Right lobe of liver (tissue), 6 donors: ENCODE results near the gene DHX34. TPM values are rescaled to one million over a fixed set of nuclear protein-coding genes. Genes with fewer than 3 reads are reported as not detected.

Experiments used
- ATAC-seq, 4 donors: fragments of 200-7000 bp; cut with Tn5 transposase; one replicate each; pipeline ENCODE4 v1.9.1; 2020; ENCODE audit warnings: mild to moderate bottlenecking in 4 of 4, moderate library complexity in 4 of 4
- DNase-seq, 3 donors: peaks; one replicate each; pipeline ENCODE4 v3.0.0-alpha.2; 2020
- H3K27ac ChIP-seq, 3 donors: fragments of 200-600 bp; one replicate each; pipeline ENCODE4 v1.8.0; 2022
- H3K27me3 ChIP-seq, 2 donors: fragments of 200-600 bp; one replicate each; pipeline ENCODE4 v1.8.0; 2022
- H3K36me3 ChIP-seq, 4 donors: fragments of 200-600 bp; sonication (generic) in 1 of 4; one replicate each; pipeline versions ENCODE4 v1.5.1 to v1.8.0; 2017 to 2022; ENCODE audit warnings: control low read depth in 1 of 4
- H3K4me1 ChIP-seq, 4 donors: fragments of 200-600 bp; sonication (generic) in 1 of 4; one replicate each; pipeline versions ENCODE4 v1.5.1 to v1.8.0; 2017 to 2022; ENCODE audit warnings: control low read depth in 1 of 4
- H3K4me3 ChIP-seq, 3 donors: fragments of 200-600 bp; one replicate each; pipeline ENCODE4 v1.8.0; 2022
- H3K9me3 ChIP-seq, 4 donors: fragments of 200-600 bp; sonication (generic) in 1 of 4; one replicate each; pipeline versions ENCODE4 v1.5.1 to v1.8.0; 2017 to 2022; ENCODE audit warnings: control low read depth in 1 of 4
- POLR2A ChIP-seq: fragments of 450-650 bp; IDR thresholded peaks from one replicate; pipeline ENCODE4 v1.6.1; 2017; ENCODE audit warnings: antibody characterized with exemption, mild to moderate bottlenecking
- WGBS: methylation state at CpG from one replicate; pipeline ENCODE4 v1.1.6; 2018; ENCODE audit warnings: low coverage, low lambda C conversion rate; ENCODE audit not compliant: insufficient coverage; ENCODE audit errors: missing lambda C conversion rate; 5-methylcytosine and 5-hydroxymethylcytosine counted together
- intact Hi-C, 2 donors: fragments of 100-400 bp; cut with DNase I; formaldehyde crosslinking; loops; one replicate each; pipeline versions ENCODE4 v1.11.2 to v1.14.1; 2022
- total RNA-seq, 6 experiments: library from RNA; depleted of rRNA in 2 of 6; stranded (reverse); fragments of >200 nt in 2 of 6; fragmentation: NEBNext Ultra II Directional in 3 of 6; extraction: Animal tissue kit (Norgen Biotek cat#: 25700) in 3 of 6; gene quantifications; one replicate each; pipeline versions ENCODE4 v1.1.0 to v1.2.4, GENCODE V29; 2016 to 2023
- TF ChIP-seq, protein P1 (sequence below), 4 donors: fragments of 200-600 bp in 3 of 4; fragments of 450-650 bp in 1 of 4; IDR thresholded peaks; one replicate each; pipeline versions ENCODE4 v1.5.1 to v1.8.0; 2016 to 2022; ENCODE audit warnings: antibody characterized with exemption in 4 of 4, mild to moderate bottlenecking in 2 of 4
- donor health status: DM: no; HTN: yes; CAD: no.
- donor health status: DM: no; HTN: no; CAD: no.
- donor health status: DM: no; HTN: no; CAD: no.
- donor health status: DM: no; HTN: yes; CAD: no.
- donor health status: DM: no; HTN: yes; CAD: no.

Gene DHX34
- total RNA-seq, 6 experiments from 2014 or later, result 5.2 to 11.9 (median 8.7) TPM

DNA sequence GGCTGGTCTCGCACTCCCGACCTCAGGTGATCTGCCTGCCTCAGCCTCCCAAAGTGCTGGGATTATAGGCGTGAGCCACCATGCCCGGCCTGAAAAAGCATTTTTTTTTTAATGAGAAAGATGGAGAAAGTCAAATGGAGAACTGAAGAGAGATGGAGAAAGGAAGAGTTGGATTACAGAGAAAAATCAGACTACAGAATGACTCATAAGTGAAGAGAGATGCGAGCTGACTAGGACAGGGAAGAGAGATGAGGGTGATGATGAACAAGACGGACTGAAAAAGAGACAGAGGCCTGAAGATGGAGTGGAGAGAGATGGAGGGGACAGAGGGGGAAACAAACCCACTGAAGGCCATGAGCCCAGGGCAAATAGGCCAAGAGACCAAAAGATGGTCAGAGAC, 1.5 kb downstream of the DHX34 start:
- no peak overlapping the region for H3K27ac ChIP-seq
- DNase-seq, result no peak
- ATAC-seq, result no peak
- intact Hi-C loops, result no loop called here
- H3K27me3 ChIP-seq, result no peaks in the 10 kb centered on the region
- H3K36me3 ChIP-seq, result peaks cover 2 to 19% (median 11%) of the 10 kb centered on the region in 4 donors
- 85% methylated on average over 5 of the region's 6 CpGs for WGBS
- H3K9me3 ChIP-seq, result no peaks in the 10 kb centered on the region
- H3K4me1 ChIP-seq, result peaks cover 0 to 21% (median 10%) of the 10 kb centered on the region in 4 donors
- TF ChIP-seq POLR2A, result no peak
- TF ChIP-seq, protein P1, sequence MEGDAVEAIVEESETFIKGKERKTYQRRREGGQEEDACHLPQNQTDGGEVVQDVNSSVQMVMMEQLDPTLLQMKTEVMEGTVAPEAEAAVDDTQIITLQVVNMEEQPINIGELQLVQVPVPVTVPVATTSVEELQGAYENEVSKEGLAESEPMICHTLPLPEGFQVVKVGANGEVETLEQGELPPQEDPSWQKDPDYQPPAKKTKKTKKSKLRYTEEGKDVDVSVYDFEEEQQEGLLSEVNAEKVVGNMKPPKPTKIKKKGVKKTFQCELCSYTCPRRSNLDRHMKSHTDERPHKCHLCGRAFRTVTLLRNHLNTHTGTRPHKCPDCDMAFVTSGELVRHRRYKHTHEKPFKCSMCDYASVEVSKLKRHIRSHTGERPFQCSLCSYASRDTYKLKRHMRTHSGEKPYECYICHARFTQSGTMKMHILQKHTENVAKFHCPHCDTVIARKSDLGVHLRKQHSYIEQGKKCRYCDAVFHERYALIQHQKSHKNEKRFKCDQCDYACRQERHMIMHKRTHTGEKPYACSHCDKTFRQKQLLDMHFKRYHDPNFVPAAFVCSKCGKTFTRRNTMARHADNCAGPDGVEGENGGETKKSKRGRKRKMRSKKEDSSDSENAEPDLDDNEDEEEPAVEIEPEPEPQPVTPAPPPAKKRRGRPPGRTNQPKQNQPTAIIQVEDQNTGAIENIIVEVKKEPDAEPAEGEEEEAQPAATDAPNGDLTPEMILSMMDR (IDR thresholded peaks at IDR 0.05), result no peak
- no peak overlapping the region for H3K4me3 ChIP-seq

DNA sequence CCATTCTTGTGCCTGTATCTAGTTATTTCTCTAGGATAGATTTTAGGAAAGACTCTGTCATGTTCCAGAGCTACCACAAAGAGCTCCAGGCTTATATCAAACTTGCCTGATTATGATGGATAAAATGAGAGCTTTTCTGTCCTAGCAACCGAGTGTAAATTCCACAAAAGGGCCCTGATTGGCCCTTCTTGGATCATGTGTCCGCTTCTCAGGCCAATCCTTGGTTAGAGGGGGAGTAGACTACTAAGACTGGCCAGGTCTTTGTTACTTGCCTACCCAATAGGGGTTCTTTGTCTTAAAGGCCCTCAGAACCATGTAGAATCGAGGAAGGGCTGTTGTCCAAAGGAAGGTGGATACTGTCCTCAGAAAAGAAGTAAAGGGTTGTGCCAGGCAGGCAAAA, 2.4 kb downstream of the DHX34 start:
- no peak for DNase-seq
- no peak overlapping the region for H3K27ac ChIP-seq
- H3K4me1 ChIP-seq, result peaks cover 0 to 21% (median 10%) of the 10 kb centered on the region in 4 donors
- no peaks in the 10 kb centered on the region for H3K27me3 ChIP-seq
- no peaks in the 10 kb centered on the region for H3K9me3 ChIP-seq
- no peak for ATAC-seq
- no peak for TF ChIP-seq POLR2A
- TF ChIP-seq, protein P1 (IDR thresholded peaks at IDR 0.05), result no peak
- intact Hi-C loops, result no loop called here
- WGBS, result 100% methylated on average over 2 of the region's 3 CpGs
- H3K36me3 ChIP-seq, result peaks cover 8 to 29% (median 13%) of the 10 kb centered on the region in 4 donors
- H3K4me3 ChIP-seq, result no peak overlapping the region

DNA sequence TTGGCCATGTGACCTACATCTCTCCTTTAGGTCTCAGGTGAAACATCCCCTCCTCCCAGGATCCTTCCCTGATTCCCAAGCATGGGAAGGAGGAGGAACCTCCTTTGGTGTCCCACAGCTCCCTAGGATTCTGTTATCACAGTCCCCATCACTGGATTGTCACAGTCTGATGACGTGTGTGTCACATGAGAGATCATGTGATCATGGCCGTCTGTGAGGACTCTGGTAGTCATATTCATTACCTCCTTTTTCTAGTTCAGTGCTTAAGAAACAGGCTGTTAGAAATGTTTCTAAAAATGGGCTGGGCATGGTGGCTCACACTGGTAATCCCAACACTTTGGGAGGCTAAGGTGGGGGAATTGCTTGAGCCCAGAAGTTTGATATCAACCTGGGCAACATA, 3.0 kb downstream of the DHX34 start:
- ATAC-seq, result no peak
- TF ChIP-seq, protein P1 (IDR thresholded peaks at IDR 0.05), result no peak
- no peak for TF ChIP-seq POLR2A

DNA sequence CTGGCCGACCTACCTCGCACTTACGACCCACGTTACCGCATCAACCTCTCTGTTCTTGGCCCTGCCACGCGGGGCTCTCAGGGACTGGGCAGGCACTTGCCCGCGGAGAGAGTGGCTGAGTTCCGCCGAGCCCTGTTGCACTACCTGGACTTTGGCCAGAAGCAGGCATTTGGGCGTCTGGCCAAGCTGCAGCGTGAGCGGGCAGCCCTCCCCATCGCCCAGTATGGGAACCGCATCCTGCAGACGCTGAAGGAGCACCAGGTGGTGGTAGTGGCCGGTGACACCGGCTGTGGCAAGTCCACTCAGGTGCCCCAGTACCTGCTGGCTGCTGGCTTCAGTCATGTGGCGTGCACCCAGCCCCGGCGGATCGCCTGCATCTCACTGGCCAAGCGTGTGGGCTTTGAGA, 4.2 kb downstream of the DHX34 start:
- intact Hi-C loops, result no loop called here
- Histone ChIP-seq H3K27me3 (no peaks in the 10 kb centered on the region), H3K27ac (peak overlapping the region in 1 of 3 donors; percentile 19), H3K4me1 (peaks cover 0 to 21% (median 10%) of the 10 kb centered on the region in 4 donors), H3K9me3 (no peaks in the 10 kb centered on the region), H3K36me3 (peaks cover 8 to 44% (median 19%) of the 10 kb centered on the region in 4 donors), H3K4me3 (no peak overlapping the region)
- TF ChIP-seq POLR2A, result no peak
- TF ChIP-seq, protein P1 (IDR thresholded peaks at IDR 0.05), result peak in 1 of 4 donors; percentile 6
- DNase-seq, result peak; percentile 71 to 82 (median 80)
- peak; percentile 40 to 52 (median 49) for ATAC-seq
- 50% methylated on average over 3 of the region's 24 CpGs for WGBS

More for the DNA sequence above, 3.0 kb downstream of the DHX34 start:
- intact Hi-C loops, result no loop called here
- H3K36me3 ChIP-seq, result peaks cover 8 to 32% (median 13%) of the 10 kb centered on the region in 4 donors
- H3K27ac ChIP-seq, result no peak overlapping the region
- 0% methylated on average over 1 of the region's 2 CpGs for WGBS
- H3K9me3 ChIP-seq, result no peaks in the 10 kb centered on the region
- H3K4me3 ChIP-seq, result no peak overlapping the region
- H3K4me1 ChIP-seq, result peaks cover 0 to 21% (median 10%) of the 10 kb centered on the region in 4 donors
- H3K27me3 ChIP-seq, result no peaks in the 10 kb centered on the region
- DNase-seq, result no peak
